Chondrocyte (in vitro differentiated cells): ENCODE data around the gene USP13. TPM values are rescaled to one million over a fixed set of nuclear protein-coding genes. Genes with fewer than 3 reads are reported as not detected.
A peak's percentile ranks its signal among the peaks of the same experiment; 100 is the strongest.

Experiments used
- DNase-seq: peaks from one replicate; pipeline ENCODE4 v3.0.0; 2021; ENCODE audit warnings: mixed read lengths, low spot score
- H3K27ac Mint-ChIP-seq: one replicate; pipeline ENCODE4 v1.8.0; 2021; ENCODE audit warnings: mild to moderate bottlenecking, moderate library complexity, mixed read lengths; ENCODE audit not compliant: unreplicated experiment
- H3K27me3 Mint-ChIP-seq: 2 replicates; pipeline ENCODE4 v1.8.0; 2021; ENCODE audit warnings: low read depth, mixed read lengths
- H3K36me3 Mint-ChIP-seq: 2 replicates; pipeline ENCODE4 v1.8.0; 2021; ENCODE audit warnings: low read depth, mixed read lengths
- H3K4me1 Mint-ChIP-seq: 2 replicates; pipeline ENCODE4 v1.8.0; 2021; ENCODE audit warnings: low read depth, mild to moderate bottlenecking, mixed read lengths
- H3K4me3 Mint-ChIP-seq: one replicate; pipeline ENCODE4 v1.8.0; 2021; ENCODE audit warnings: mild to moderate bottlenecking, moderate library complexity, mixed read lengths; ENCODE audit not compliant: unreplicated experiment
- H3K9me3 Mint-ChIP-seq: 2 replicates; pipeline ENCODE4 v1.8.0; 2021; ENCODE audit warnings: low read depth, mixed read lengths
- total RNA-seq: library from RNA; stranded (reverse); gene quantifications from 3 replicates; pipeline ENCODE4 v1.2.1, GENCODE V29; 2021
- TF ChIP-seq, protein P1 (sequence below): fragments of 200-600 bp; sonication (generic); IDR thresholded peaks from 2 replicates; pipeline ENCODE4 v1.5.0; 2021; ENCODE audit warnings: antibody characterized with exemption, mild to moderate bottlenecking, moderate library complexity

The USP13 gene
- total RNA-seq, 1 donor from 2014 or later, result 12.7 TPM

DNA sequence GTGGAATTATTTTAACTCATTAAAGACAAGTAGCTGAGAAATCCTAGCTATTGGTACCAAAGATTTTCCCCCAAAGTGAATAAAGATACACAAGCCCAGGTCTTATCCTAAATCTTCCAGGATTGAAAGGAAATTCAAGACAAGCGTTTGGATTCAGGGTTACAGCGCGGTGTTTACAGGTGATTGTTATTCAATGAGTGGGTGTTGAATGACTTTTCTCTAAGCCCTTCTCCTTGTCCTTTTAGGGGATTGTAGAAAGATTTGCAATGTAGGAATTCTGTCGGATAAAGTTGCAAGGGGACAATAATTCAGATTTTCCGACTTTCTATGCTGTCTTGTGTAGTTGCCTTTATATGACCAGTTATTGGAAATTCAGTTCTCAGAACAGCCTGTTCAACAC lies 57.2 kb downstream of the USP13 start:
- no peak for DNase-seq
- Mint-ChIP-seq H3K9me3 (no peaks in the 10 kb centered on the region), H3K27ac (no peak overlapping the region), H3K36me3 (peaks cover 7% of the 10 kb centered on the region), H3K4me1 (peaks cover 26% of the 10 kb centered on the region), H3K27me3 (no peaks in the 10 kb centered on the region), H3K4me3 (no peak overlapping the region)
- TF ChIP-seq, protein P1, sequence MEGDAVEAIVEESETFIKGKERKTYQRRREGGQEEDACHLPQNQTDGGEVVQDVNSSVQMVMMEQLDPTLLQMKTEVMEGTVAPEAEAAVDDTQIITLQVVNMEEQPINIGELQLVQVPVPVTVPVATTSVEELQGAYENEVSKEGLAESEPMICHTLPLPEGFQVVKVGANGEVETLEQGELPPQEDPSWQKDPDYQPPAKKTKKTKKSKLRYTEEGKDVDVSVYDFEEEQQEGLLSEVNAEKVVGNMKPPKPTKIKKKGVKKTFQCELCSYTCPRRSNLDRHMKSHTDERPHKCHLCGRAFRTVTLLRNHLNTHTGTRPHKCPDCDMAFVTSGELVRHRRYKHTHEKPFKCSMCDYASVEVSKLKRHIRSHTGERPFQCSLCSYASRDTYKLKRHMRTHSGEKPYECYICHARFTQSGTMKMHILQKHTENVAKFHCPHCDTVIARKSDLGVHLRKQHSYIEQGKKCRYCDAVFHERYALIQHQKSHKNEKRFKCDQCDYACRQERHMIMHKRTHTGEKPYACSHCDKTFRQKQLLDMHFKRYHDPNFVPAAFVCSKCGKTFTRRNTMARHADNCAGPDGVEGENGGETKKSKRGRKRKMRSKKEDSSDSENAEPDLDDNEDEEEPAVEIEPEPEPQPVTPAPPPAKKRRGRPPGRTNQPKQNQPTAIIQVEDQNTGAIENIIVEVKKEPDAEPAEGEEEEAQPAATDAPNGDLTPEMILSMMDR, result no peak

- Mint-ChIP-seq H3K4me1 (peaks cover 57% of the 10 kb centered on the region), H3K36me3 (no peaks in the 10 kb centered on the region), H3K4me3 (no peak overlapping the region), H3K27ac (peak overlapping the region; percentile 97), H3K27me3 (no peaks in the 10 kb centered on the region), H3K9me3 (no peaks in the 10 kb centered on the region)
- TF ChIP-seq, protein P1, result no peak
- no peak for DNase-seq
These were observed 60.8 kb downstream of the USP13 start for GRCh38 chr3:179713643-179714090.

DNA sequence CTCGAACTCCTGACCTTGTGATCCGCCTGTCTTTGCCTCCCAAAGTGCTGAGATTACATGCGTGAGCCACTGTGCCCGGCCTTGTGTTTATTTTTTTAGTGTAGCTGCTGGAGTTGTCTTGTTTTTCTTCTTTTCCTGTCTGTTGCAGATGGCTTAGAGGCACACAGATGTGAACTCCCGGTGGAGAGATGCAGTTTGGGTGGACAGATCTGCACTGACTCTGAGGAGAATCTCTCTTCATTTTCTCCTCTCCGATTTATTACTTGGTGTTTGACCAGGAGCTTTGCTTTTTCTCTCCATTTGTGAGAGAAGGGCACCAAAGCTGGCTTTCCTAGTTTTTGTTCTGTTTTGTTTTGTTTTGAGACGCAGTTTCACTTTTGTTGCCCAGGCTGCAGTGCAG lies 62.7 kb downstream of the USP13 start:
- peak overlapping the region; percentile 97 for H3K27ac Mint-ChIP-seq
- no peaks in the 10 kb centered on the region for H3K36me3 Mint-ChIP-seq
- no peak for DNase-seq
- no peak overlapping the region for H3K4me3 Mint-ChIP-seq
- no peaks in the 10 kb centered on the region for H3K9me3 Mint-ChIP-seq
- TF ChIP-seq, protein P1, result no peak
- no peaks in the 10 kb centered on the region for H3K27me3 Mint-ChIP-seq
- peaks cover 72% of the 10 kb centered on the region for H3K4me1 Mint-ChIP-seq

DNA sequence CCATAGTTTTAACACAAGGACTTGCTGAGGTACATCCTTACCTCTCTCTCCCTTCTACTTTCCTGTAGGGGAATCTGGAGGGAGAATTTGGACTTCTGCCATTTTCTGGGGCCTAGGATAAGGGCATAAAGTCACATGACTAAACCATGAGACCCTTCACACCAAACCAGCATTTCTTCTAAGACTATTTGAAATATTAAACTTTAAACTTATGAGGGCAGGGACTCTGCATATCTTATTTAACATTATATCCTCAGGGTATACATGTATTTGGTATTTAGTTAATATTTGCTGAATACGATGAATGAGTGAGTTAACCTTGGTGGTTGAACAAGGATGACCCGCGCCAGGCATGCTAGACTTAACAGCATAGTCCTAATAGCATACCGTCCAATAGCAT lies 63.4 kb downstream of the USP13 start:
- no peaks in the 10 kb centered on the region for H3K36me3 Mint-ChIP-seq
- H3K4me1 Mint-ChIP-seq, result peaks cover 70% of the 10 kb centered on the region
- H3K4me3 Mint-ChIP-seq, result no peak overlapping the region
- H3K27ac Mint-ChIP-seq, result peak overlapping the region; percentile 97
- TF ChIP-seq, protein P1, result no peak
- DNase-seq, result no peak
- no peaks in the 10 kb centered on the region for H3K9me3 Mint-ChIP-seq
- no peaks in the 10 kb centered on the region for H3K27me3 Mint-ChIP-seq

GRCh38 chr3:179716811-179717210 lies 64.0 kb downstream of the USP13 start:
- H3K27me3 Mint-ChIP-seq, result no peaks in the 10 kb centered on the region
- no peak for DNase-seq
- no peak overlapping the region for H3K4me3 Mint-ChIP-seq
- H3K4me1 Mint-ChIP-seq, result peaks cover 70% of the 10 kb centered on the region
- H3K9me3 Mint-ChIP-seq, result no peaks in the 10 kb centered on the region
- peaks cover 2% of the 10 kb centered on the region for H3K36me3 Mint-ChIP-seq
- peak overlapping the region; percentile 97 for H3K27ac Mint-ChIP-seq
- TF ChIP-seq, protein P1, result no peak
